22Rv1 (cell line): ENCODE measurements around the gene HCRT.
"Not testable (repeated sequence)": the region's sequence is repeated elsewhere in the genome, so short reads cannot be mapped to it uniquely, and the experiment has no call there.

Experiments used
- H3K27ac ChIP-seq: fragments of 450-650 bp; 2 replicates; pipeline ENCODE4 v1.5.1; 2017
- ZFX ChIP-seq: fragments of 450-650 bp; IDR thresholded peaks from 2 replicates; pipeline ENCODE4 v1.6.1; 2017; ENCODE audit warnings: antibody characterized with exemption, borderline replicate concordance
- TF ChIP-seq, protein P1 (sequence below): fragments of 450-650 bp; IDR thresholded peaks from 2 replicates; pipeline ENCODE4 v1.5.1; 2017; ENCODE audit warnings: mild to moderate bottlenecking

HCRT gene

DNA sequence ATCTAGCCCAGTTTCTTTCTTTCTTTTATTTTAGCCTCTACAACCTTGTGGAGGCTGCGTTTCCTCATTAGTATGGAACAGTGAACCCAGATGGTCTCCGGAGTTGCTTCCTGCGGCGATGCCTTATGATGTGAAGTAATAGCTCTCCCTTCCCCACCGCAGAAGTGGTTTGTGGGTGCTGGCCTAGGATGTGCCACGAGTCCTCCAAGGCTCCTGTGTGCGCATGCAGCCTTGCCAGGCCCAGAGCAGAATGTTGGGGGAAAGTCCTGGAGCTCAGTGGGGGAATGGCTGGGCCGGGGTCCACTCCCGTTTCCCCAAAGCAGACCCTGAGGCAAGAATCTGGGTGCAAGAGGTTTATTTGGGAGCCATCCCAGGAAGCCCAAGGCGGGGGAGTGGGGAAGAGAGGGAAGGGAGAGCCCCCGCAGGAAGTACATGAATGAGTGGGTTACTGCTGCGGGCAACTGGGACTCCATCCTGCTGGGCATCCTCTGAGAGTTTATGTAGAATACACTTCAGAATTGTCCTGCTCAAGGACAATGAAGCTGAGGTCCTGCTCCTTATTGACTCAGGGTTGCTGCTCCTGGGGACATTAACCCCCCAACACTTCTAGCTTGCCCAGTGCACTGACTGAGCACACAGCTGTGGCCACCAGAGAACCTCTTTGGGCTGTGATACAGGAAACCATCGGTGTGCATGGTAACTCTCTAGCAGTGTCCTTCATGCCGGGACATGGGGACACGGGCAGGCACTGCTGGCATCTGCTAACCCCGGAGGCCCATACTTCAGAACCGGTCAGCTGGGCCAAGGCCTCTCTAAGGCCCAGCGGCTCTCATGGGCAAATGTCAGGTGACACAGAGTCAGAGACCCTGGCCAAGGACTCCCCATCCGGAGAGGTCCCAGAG lies 3.7 kb upstream of the HCRT start:
- TF ChIP-seq ZFX: no peak
- TF ChIP-seq, protein P1, sequence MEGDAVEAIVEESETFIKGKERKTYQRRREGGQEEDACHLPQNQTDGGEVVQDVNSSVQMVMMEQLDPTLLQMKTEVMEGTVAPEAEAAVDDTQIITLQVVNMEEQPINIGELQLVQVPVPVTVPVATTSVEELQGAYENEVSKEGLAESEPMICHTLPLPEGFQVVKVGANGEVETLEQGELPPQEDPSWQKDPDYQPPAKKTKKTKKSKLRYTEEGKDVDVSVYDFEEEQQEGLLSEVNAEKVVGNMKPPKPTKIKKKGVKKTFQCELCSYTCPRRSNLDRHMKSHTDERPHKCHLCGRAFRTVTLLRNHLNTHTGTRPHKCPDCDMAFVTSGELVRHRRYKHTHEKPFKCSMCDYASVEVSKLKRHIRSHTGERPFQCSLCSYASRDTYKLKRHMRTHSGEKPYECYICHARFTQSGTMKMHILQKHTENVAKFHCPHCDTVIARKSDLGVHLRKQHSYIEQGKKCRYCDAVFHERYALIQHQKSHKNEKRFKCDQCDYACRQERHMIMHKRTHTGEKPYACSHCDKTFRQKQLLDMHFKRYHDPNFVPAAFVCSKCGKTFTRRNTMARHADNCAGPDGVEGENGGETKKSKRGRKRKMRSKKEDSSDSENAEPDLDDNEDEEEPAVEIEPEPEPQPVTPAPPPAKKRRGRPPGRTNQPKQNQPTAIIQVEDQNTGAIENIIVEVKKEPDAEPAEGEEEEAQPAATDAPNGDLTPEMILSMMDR: no peak
- H3K27ac ChIP-seq: no peak overlapping the region

DNA sequence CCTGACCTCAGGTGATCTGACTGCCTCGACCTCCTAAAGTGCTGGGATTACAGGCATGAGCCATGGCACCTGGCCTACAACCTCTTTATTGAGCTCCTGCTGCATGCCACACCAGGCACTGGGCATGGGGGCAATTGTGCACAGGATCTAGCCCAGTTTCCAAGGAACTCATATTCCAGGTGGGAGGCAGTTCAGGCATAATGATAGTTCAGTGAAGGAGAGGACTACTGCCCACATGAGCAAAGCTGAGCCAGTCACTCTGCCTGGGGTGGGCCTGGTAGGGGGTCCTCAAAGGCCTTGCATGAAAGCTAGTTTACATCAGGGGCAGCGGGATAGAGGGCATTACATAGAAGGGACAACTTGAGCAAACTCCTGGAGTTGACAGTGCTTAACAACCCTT lies 2.6 kb upstream of the HCRT start:
- no peak overlapping the region for H3K27ac ChIP-seq
- TF ChIP-seq, protein P1: no peak
- TF ChIP-seq ZFX: no peak

DNA sequence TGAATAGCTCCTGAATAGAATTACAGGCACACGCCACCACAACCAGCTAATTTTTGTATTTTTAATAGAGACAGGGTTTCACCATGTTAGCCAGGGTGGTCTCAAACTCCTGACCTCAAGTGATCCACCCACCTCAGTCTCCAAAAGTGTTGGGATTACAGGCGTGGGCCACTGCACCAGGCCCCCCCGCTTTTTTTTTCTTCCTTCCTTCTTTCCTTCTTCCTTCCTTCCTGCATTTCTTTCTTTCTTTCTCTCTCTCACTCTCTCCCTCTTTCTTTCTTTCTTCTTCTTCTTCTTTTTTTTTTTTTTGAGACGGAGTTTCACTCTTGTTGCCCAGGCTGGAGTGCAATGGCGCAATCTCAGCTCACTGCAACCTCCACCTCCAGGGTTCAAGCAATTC lies 939 bp upstream of the HCRT start:
- H3K27ac ChIP-seq: not testable (repeated sequence)

DNA sequence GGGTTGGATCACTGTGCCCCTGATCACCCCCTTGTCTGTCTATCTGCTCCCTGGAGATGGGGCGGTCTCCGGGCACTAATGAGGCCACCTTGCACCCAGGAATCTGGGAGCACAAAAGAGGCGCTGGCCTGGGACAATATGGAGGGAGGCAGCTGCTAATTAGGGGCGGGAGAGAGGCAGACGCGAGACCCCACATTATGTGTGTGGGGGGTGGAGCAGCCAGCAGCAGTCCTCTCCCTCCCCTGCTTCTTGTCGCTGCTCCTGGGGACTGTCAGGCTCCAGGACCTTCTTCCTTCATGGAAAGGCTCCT lies 324 bp upstream of the HCRT start:
- no peak for TF ChIP-seq ZFX
- TF ChIP-seq, protein P1: no peak
- H3K27ac ChIP-seq: no peak overlapping the region

DNA sequence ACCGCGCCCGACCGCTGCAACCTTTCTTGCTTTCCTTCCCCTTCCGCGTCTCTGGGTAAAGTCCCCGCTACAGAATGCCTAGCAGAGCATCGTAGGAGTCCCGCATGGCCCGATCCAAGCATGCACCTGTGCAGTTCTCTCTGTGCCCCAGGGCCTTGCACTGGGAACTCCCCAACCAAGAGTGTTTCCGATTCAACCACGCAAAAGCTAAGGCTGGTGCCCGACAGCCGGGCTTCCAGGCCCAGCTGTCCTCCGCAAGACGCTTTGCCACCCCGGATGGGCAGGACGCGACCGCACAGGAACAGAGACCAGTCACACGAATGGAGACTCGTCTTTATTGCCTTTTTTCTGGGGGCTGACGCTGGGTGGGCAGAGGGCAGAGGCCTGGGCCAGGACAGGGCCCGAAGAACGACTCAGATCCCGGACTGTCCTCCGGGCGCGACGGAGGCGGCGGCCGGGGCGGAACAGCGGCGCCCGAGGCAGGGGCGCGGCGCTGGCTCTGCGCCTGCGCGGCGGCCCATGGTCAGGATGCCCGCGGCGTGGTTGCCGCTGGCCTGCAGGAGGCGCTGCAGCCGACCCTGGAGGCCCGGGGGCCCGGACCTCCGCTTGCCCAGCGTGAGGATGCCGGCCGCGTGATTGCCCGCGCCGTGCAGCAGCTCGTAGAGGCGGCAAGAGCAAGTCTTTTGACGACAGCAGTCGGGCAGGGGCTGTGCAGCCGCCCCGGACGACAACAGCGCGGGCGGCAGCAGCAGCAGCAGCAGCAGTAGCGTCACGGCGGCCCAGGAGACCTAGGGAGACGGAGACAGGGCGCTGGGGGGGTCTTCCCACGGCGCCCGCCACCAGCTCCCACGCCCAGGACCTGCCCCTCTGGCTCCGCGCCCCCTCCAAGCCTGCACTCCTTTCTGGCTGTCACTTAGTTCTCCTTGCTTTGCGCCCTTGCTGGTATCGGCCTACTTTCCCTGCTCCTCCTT lies 1.2 kb downstream of the HCRT start:
- TF ChIP-seq, protein P1: peak; percentile 98
- TF ChIP-seq ZFX: no peak
- no peak overlapping the region for H3K27ac ChIP-seq

DNA sequence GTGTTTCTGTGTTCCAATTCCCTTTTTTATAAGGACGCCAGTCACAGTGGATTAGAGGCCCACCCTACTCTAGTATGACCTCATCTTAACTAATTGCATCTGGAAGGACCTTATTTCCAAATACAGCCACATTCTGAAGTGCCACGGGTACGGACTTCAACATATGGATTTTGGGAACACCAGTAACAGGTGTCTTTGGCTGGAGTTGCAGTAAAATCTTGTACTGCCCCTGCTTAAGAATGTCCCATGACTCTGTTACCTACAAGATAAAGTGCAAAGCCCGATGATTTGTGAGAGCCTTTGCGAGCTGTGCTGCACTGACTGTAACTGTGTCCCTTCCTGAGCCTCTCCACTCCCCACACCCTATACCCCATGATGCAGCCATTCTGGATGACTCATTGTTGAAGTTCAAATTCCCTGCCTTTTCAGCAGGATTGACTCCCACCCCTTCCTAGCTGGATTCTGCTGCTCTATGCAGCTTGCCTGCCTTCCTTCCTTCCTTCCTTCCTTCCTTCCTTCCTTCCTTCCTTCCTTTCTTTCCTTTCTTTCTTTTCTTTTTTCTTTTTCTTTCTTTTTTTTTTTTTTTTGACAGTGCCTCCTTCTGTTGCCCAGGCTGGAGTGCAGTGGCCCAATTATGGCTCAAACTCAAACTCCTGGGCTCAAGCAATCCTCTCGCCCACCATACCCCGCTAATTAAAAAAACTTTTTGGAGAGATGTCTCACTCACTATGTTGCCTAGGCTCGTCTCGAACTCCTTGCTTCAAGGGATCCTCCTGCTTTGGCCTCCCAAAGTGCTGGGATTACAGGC lies 2.1 kb downstream of the HCRT start:
- TF ChIP-seq ZFX: no peak
- TF ChIP-seq, protein P1: no peak
- no peak overlapping the region for H3K27ac ChIP-seq

DNA sequence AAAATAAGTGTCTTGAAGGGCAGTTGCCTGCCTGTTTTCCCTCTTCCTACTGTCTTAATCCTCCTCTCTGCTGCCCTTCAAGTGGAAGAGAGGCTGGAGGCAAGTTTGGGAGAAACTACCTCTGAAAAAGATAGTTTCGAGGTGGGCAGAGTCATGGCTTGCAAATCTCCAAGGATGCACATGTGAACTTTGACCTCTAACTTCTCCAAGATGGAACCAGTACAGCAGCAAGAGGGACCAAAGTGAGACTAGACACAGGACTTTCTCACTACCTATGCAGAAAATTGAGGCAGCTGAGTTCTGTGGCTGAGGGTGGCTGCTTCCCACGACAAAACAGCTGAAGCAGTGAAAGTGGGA lies 3.4 kb downstream of the HCRT start:
- no peak overlapping the region for H3K27ac ChIP-seq
- TF ChIP-seq, protein P1: no peak
- no peak for TF ChIP-seq ZFX
